Prostate gland (tissue), 2 donors: ENCODE results near the gene FOXP4. TPM values are rescaled to one million over a fixed set of nuclear protein-coding genes. Genes with fewer than 3 reads are reported as not detected.

Source experiments
- DNase-seq: peaks from one replicate; pipeline ENCODE4 v3.0.0-alpha.2; 2019; ENCODE audit warnings: low spot score
- H3K27ac ChIP-seq, 2 donors: fragments of 200-600 bp; sonication (generic); 2 replicates each; pipeline ENCODE4 v1.5.1; 2017 to 2019
- H3K27me3 ChIP-seq: fragments of 200-600 bp; sonication (generic); replicated peaks from 2 replicates; pipeline ENCODE4 v1.5.1; 2019; ENCODE audit not compliant: insufficient read depth
- H3K36me3 ChIP-seq, 2 donors: fragments of 200-600 bp; sonication (generic); 1 replicate in 1 of 2; 2 replicates in 1 of 2; pipeline versions ENCODE4 v1.5.1 to v1.8.1; 2017 to 2019
- H3K4me1 ChIP-seq: fragments of 200-600 bp; sonication (generic); replicated peaks from 2 replicates; pipeline ENCODE4 v1.5.1; 2019
- H3K4me3 ChIP-seq, 2 donors: fragments of 200-600 bp; sonication (generic); 2 replicates each; pipeline ENCODE4 v1.5.1; 2017 to 2019
- H3K9me3 ChIP-seq: fragments of 200-600 bp; sonication (generic); 2 replicates; pipeline ENCODE4 v1.5.1; 2017
- POLR2A ChIP-seq: fragments of 450-650 bp; IDR thresholded peaks from one replicate; pipeline ENCODE4 v1.6.1; 2016; ENCODE audit warnings: antibody characterized with exemption, mild to moderate bottlenecking
- POLR2AphosphoS5 ChIP-seq: sonication (generic); formaldehyde crosslinking; IDR thresholded peaks from one replicate; pipeline ENCODE4 v1.6.1; 2017; ENCODE audit warnings: antibody characterized with exemption
- WGBS: methylation state at CpG from one replicate; pipeline ENCODE4 v1.1.5; 2018; 5-methylcytosine and 5-hydroxymethylcytosine counted together
- intact Hi-C: fragments of 100-400 bp; cut with DNase I; formaldehyde crosslinking; loops from one replicate; pipeline ENCODE4 v1.14.2; 2022
- total RNA-seq, 2 donors: library from RNA; depleted of rRNA; stranded (reverse); fragments of >200 nt; gene quantifications; one replicate each; pipeline ENCODE4 v1.1.0, GENCODE V29; 2016
- TF ChIP-seq, protein P1 (sequence below), 4 experiments: fragments of 200-600 bp in 2 of 4; fragments of 450-650 bp in 2 of 4; sonication (generic) in 2 of 4; IDR thresholded peaks; 1 replicate in 3 of 4; 2 replicates in 1 of 4; pipeline ENCODE4 v1.5.1; 2016 to 2019; ENCODE audit warnings: antibody characterized with exemption in 4 of 4, mild to moderate bottlenecking in 2 of 4, moderate library complexity in 2 of 4

The FOXP4 gene
- total RNA-seq, 2 donors from 2014 or later = 24.8 to 53.5 TPM

DNA sequence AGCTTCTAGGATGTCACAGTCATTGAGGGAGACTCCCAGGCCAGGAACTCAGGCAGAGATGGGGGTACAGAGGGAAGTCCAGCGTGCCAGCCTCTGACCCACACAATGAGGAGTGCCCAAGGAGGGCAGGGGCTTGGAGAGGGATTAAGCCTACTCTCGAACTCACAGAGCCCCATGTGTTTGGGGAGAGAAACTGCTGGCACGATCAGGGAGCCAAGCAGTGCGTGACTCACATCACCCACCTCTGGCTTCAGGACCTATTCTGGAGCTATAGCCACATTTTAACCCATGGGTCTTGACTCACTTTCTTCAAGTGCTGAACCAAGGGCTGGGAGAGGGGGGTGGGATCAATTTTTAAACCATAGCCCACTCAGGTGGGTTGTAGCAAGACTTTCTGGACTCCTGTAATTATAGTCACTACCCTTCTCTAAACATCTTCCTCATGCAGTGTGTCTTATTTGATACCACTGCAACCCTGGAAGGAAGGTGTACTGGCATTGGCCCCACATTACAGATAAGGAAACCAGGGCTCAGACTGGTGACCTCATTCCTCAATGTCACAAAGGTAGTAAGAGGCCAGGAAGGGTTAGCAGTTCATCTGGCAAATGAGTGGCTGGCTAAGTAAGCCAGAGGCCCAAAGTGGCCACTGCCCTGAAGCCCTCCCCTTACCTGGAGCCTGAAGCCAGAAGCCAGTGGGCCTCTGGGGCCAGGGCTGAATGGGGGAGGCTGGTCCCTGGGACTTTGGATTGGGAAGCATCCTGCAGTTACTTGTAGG is 12.0 kb downstream of the FOXP4 start:
- H3K27ac ChIP-seq = no peak overlapping the region
- H3K4me1 ChIP-seq = peaks cover 6% of the 10 kb centered on the region
- DNase-seq = no peak
- 75% methylated on average over 4 of the region's 4 CpGs for WGBS
- intact Hi-C loops = no loop called here
- no peaks in the 10 kb centered on the region for H3K9me3 ChIP-seq
- TF ChIP-seq POLR2A = no peak
- H3K27me3 ChIP-seq = no peaks in the 10 kb centered on the region
- H3K36me3 ChIP-seq = no peaks in the 10 kb centered on the region
- H3K4me3 ChIP-seq = no peak overlapping the region

DNA sequence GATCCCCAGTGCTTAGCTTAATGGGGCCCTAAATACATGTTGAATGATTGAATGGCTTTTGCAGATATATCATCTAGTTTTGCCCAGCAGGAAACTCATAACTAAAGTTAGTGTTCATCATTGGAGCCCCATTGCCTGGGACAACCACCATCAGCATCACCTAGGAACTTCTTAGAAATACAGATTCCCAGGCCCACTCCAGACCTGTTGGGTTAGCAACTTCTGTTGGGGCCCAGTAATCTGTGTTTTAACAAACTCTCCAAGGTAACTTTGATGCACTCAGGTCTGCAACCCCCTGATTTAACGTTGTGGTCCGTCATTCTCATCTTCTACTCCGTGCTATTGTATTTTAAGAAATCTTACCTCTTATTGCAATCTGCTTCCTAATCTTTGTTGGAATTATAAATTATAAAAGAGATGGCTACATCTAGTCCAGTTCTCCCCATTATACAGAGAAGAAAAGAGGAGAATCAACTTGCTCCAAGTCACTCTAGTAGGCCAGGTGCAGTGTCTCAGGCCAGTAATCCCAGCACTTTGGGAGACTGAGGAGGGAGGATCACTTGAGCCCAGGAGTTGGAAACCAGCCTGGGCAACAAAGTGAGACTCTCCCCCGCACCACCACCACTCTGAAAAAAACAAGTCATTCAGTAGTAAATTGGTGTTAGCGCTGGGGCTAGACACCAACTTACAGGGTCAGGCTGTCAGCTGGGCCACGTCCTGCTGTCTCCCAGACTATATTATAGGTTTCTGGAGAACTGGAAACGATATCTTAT is 13.7 kb downstream of the FOXP4 start:
- 78% methylated on average over 7 of the region's 7 CpGs for WGBS
- intact Hi-C loops = no loop called here

DNA sequence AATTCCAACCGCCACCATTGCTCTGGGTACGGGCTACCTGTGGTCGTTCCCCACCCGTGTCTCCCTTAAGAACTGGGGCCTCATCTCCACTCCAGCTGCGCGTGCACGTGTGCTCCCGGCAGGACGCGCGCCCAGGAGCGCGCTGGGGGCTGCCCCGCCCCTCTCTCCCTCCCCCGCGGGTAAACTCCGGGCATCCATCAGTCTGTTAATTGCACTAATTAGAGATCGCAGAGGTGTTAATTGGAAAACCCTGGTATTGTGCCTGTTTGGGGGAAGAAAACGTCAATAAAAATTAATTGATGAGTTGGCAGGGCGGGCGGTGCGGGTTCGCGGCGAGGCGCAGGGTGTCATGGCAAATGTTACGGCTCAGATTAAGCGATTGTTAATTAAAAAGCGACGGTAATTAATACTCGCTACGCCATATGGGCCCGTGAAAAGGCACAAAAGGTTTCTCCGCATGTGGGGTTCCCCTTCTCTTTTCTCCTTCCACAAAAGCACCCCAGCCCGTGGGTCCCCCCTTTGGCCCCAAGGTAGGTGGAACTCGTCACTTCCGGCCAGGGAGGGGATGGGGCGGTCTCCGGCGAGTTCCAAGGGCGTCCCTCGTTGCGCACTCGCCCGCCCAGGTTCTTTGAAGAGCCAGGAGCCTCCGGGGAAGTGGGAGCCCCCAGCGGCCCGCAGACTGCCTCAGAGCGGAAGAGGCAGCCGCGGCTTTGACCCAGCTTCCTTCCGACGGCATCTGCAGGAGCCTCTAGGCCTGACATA is 14.4 kb downstream of the FOXP4 start:
- Histone ChIP-seq H3K27ac (peak overlapping the region in 1 of 2 donors; percentile 28), H3K36me3 (no peaks in the 10 kb centered on the region), H3K4me1 (peaks cover 6% of the 10 kb centered on the region), H3K9me3 (no peaks in the 10 kb centered on the region), H3K4me3 (peak overlapping the region; percentile 13 to 17), H3K27me3 (no peaks in the 10 kb centered on the region)
- intact Hi-C loops = no loop called here
- no peak for DNase-seq
- TF ChIP-seq POLR2AphosphoS5 (no peak), POLR2A (no peak)
- TF ChIP-seq, protein P1, sequence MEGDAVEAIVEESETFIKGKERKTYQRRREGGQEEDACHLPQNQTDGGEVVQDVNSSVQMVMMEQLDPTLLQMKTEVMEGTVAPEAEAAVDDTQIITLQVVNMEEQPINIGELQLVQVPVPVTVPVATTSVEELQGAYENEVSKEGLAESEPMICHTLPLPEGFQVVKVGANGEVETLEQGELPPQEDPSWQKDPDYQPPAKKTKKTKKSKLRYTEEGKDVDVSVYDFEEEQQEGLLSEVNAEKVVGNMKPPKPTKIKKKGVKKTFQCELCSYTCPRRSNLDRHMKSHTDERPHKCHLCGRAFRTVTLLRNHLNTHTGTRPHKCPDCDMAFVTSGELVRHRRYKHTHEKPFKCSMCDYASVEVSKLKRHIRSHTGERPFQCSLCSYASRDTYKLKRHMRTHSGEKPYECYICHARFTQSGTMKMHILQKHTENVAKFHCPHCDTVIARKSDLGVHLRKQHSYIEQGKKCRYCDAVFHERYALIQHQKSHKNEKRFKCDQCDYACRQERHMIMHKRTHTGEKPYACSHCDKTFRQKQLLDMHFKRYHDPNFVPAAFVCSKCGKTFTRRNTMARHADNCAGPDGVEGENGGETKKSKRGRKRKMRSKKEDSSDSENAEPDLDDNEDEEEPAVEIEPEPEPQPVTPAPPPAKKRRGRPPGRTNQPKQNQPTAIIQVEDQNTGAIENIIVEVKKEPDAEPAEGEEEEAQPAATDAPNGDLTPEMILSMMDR (IDR thresholded peaks at IDR 0.05) = no peak
- 59% methylated on average over 53 of the region's 53 CpGs for WGBS

More for the DNA sequence above, 13.7 kb downstream of the FOXP4 start:
- H3K4me1 ChIP-seq = peaks cover 6% of the 10 kb centered on the region
- no peak overlapping the region for H3K27ac ChIP-seq
- no peaks in the 10 kb centered on the region for H3K36me3 ChIP-seq
- H3K27me3 ChIP-seq = no peaks in the 10 kb centered on the region
- peak overlapping the region in 1 of 2 donors; percentile 17 for H3K4me3 ChIP-seq
- no peaks in the 10 kb centered on the region for H3K9me3 ChIP-seq
- TF ChIP-seq POLR2AphosphoS5 (no peak), POLR2A (no peak)
- TF ChIP-seq, protein P1 (IDR thresholded peaks at IDR 0.05) = no peak
- no peak for DNase-seq

DNA sequence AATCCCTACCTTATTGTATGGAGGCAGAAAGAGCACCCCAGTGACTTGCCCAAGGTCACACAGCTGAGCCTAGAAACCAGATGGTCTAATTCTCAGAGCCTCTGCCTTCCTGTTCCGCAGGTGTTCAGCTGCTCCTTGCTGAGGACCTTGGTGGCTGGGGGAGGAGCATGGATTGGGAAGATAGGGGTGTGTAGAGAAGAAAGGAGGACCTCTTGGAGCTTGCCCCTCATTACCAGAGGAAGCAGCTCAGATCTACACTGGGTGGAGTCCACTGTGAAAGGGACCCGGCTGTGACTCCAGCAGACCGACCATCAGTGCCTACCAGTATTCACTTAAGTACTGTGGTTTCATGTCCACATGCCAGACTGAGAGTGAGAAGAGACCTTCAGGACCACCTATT is 15.2 kb downstream of the FOXP4 start:
- Histone ChIP-seq H3K9me3 (no peaks in the 10 kb centered on the region), H3K27ac (peak overlapping the region in 1 of 2 donors; percentile 28), H3K4me1 (peaks cover 6% of the 10 kb centered on the region), H3K4me3 (no peak overlapping the region), H3K27me3 (no peaks in the 10 kb centered on the region), H3K36me3 (peaks cover 0 to 7% of the 10 kb centered on the region in 2 donors)
- intact Hi-C loops = no loop called here
- no peak for DNase-seq
- WGBS = 89% methylated on average over 3 of the region's 3 CpGs
- TF ChIP-seq, protein P1 (IDR thresholded peaks at IDR 0.05) = no peak
- TF ChIP-seq POLR2AphosphoS5 = no peak
- no peak for TF ChIP-seq POLR2A
